Psoas muscle (tissue), 8 donors: ENCODE measurements around the gene GLI1. TPM values are rescaled to one million over a fixed set of nuclear protein-coding genes. Genes with fewer than 3 reads are reported as not detected.

Experiments used
- ATAC-seq, 4 donors: fragments of 200-7000 bp; cut with Tn5 transposase; one replicate each; pipeline ENCODE4 v1.9.1; 2020; ENCODE audit warnings: moderate library complexity in 3 of 4, mild to moderate bottlenecking in 2 of 4
- DNase-seq, 2 donors: peaks; one replicate each; pipeline ENCODE4 v3.0.0-alpha.2; 2020
- H3K27ac ChIP-seq: fragments of 200-600 bp; one replicate; pipeline ENCODE4 v1.8.0; 2022
- H3K27me3 ChIP-seq, 3 donors: fragments of 200-600 bp in 1 of 3; one replicate each; pipeline versions ENCODE4 v1.6.1 to v1.8.0; 2013 to 2022; ENCODE audit warnings: low read length in 2 of 3, mild to moderate bottlenecking in 2 of 3, moderate library complexity in 1 of 3; ENCODE audit not compliant: insufficient read depth in 3 of 3
- H3K36me3 ChIP-seq, 2 donors: fragments of 200-600 bp in 1 of 2; one replicate each; pipeline versions ENCODE4 v1.6.1 to v1.8.0; 2013 to 2022; ENCODE audit warnings: low read depth in 1 of 2, mild to moderate bottlenecking in 1 of 2, moderate library complexity in 1 of 2; ENCODE audit not compliant: insufficient read depth in 1 of 2
- H3K4me1 ChIP-seq: fragments of 200-600 bp; one replicate; pipeline ENCODE4 v1.8.0; 2022
- H3K4me3 ChIP-seq: fragments of 200-600 bp; one replicate; pipeline ENCODE4 v1.8.0; 2022; ENCODE audit warnings: mild to moderate bottlenecking
- H3K9me3 ChIP-seq: fragments of 200-600 bp; one replicate; pipeline ENCODE4 v1.8.0; 2022
- WGBS, 3 donors: extraction: QIAGEN DNeasy Blood & Tissue Kit; methylation state at CpG; one replicate each; pipeline versions ENCODE4 v1.1.6 to v1.1.7; 2013; 5-methylcytosine and 5-hydroxymethylcytosine counted together
- intact Hi-C, 2 donors: fragments of 100-400 bp; cut with DNase I; formaldehyde crosslinking; loops; one replicate each; pipeline versions ENCODE4 v1.11.0 to v1.14.2; 2022
- polyA plus RNA-seq, 3 donors: library from polyadenylated mRNA; stranded (reverse); fragments of 200-250 nt; gene quantifications; one replicate each; pipeline ENCODE4 v1.2.3, GENCODE V29; 2013
- total RNA-seq, 4 donors: library from RNA; stranded (reverse); fragmentation: NEBNext Ultra II Directional in 2 of 4; extraction: Animal tissue kit (Norgen Biotek cat#: 25700) in 2 of 4; gene quantifications; one replicate each; pipeline versions ENCODE4 v1.2.1 to v1.2.4, GENCODE V29; 2021 to 2023
- TF ChIP-seq, protein P1 (sequence below): fragments of 200-600 bp; IDR thresholded peaks from one replicate; pipeline ENCODE4 v1.8.0; 2022; ENCODE audit warnings: antibody characterized with exemption
- donor health status: healthy with polysubstance abuse.
- donor health status: DM: no; HTN: no; CAD: no; lungs with moderate emphysema.
- donor health status: Bipolar disorder and iron deficiency.
- donor health status: healthy.
- donor health status: DM: yes; HTN: yes; CAD: no.
- donor health status: DM: no; HTN: no; CAD: no.
- donor health status: DM: no; HTN: no; CAD: no.
- donor health status: DM: yes; HTN: yes; CAD: no.

Gene GLI1
- total and polyA plus RNA-seq, 7 donors, result 0.07 to 0.86 (median 0.29) TPM; not detected in 1

- 0% methylated on average over 6 to 9 of the region's 9 CpGs for WGBS, 3 donors
- DNase-seq, result no peak
- H3K9me3 ChIP-seq, result no peaks in the 10 kb centered on the region
- H3K4me3 ChIP-seq, result peak overlapping the region; percentile 77
- no peaks in the 10 kb centered on the region for H3K36me3 ChIP-seq
- peak in 1 of 4 donors; percentile 1 for ATAC-seq
- H3K4me1 ChIP-seq, result peaks cover 20% of the 10 kb centered on the region
- TF ChIP-seq, protein P1, sequence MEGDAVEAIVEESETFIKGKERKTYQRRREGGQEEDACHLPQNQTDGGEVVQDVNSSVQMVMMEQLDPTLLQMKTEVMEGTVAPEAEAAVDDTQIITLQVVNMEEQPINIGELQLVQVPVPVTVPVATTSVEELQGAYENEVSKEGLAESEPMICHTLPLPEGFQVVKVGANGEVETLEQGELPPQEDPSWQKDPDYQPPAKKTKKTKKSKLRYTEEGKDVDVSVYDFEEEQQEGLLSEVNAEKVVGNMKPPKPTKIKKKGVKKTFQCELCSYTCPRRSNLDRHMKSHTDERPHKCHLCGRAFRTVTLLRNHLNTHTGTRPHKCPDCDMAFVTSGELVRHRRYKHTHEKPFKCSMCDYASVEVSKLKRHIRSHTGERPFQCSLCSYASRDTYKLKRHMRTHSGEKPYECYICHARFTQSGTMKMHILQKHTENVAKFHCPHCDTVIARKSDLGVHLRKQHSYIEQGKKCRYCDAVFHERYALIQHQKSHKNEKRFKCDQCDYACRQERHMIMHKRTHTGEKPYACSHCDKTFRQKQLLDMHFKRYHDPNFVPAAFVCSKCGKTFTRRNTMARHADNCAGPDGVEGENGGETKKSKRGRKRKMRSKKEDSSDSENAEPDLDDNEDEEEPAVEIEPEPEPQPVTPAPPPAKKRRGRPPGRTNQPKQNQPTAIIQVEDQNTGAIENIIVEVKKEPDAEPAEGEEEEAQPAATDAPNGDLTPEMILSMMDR, result no peak
- intact Hi-C loops, result loop anchor here (5.0 to 10.0 kb wide), 3 partner anchors 160 to 247 kb away; partner anchors contain the start of gene NXPH4 (in 1 of the 2)
- peaks cover 0 to 8% (median 6%) of the 10 kb centered on the region in 3 donors for H3K27me3 ChIP-seq
- H3K27ac ChIP-seq, result peak overlapping the region; percentile 72
Measured at GRCh38 chr12:57461917-57462250, 2.3 kb downstream of the GLI1 start.

DNA sequence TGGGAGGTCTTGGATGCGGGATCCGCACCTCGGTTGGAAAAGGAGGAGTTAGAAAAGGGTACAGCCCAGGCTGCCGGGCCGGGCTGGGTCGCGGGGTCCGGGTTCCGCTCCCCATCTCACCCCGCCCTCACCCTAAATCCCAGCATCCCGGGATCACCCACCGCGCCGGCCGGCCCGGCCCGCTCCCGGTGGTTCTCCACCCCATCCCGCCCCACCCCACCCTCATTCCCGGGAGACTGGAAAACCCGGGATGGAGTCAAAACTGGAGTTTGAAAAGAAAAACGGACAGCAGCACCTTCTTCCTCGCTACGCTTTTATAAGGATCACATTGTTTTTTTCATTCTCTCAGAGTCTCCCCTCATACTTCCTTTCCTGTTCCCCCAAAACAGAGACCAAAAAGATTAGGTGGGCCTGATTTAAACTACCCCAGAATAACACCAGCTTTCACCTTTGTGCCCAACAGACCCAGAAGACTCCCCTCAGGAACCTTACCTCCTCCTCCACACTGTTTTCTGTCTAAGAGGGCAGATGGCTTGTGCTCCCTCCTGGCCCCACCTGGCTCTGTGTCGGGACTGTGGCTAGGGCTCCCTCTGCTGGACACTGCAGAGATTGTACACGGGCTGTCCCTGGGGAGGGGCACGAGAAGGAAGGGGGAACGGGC, 2.8 kb downstream of the GLI1 start:
- peak; percentile 81 to 86 (median 84) for ATAC-seq
- intact Hi-C loops, result loop anchor here (5.0 to 10.0 kb wide), 3 partner anchors 160 to 248 kb away; partner anchors contain the start of gene NXPH4 (in 1 of the 2)
- WGBS, 3 donors, result 0 to 1% (median 1%) methylated on average over 20 to 28 of the region's 28 CpGs
- DNase-seq, result peak; percentile 87 to 91
- Histone ChIP-seq H3K4me1 (peaks cover 20% of the 10 kb centered on the region), H3K36me3 (no peaks in the 10 kb centered on the region), H3K9me3 (no peaks in the 10 kb centered on the region), H3K27me3 (peaks cover 0 to 8% (median 6%) of the 10 kb centered on the region in 3 donors), H3K27ac (peak overlapping the region; percentile 72), H3K4me3 (peak overlapping the region; percentile 77)
- TF ChIP-seq, protein P1, result peak; percentile 85

- 32 to 35% (median 33%) methylated on average over 5 of the region's 5 CpGs for WGBS, 3 donors
- intact Hi-C loops, result loop anchor here (5.0 to 10.0 kb wide), 3 partner anchors 159 to 248 kb away; partner anchors contain the start of gene NXPH4 (in 1 of the 2)
- peaks cover 20% of the 10 kb centered on the region for H3K4me1 ChIP-seq
Measured at GRCh38 chr12:57462912-57463253, 3.3 kb downstream of the GLI1 start.

GRCh38 chr12:57464569-57464968, 5.0 kb downstream of the GLI1 start:
- no peak for ATAC-seq
- H3K36me3 ChIP-seq, result no peaks in the 10 kb centered on the region
- no peak for DNase-seq
- TF ChIP-seq, protein P1, result no peak
- peaks cover 0 to 8% (median 6%) of the 10 kb centered on the region in 3 donors for H3K27me3 ChIP-seq
- no peak overlapping the region for H3K4me3 ChIP-seq
- 92 to 95% (median 95%) methylated on average over 12 of the region's 12 CpGs for WGBS, 3 donors
- H3K27ac ChIP-seq, result no peak overlapping the region
- H3K9me3 ChIP-seq, result no peaks in the 10 kb centered on the region
- intact Hi-C loops, result loop anchor here (2.0 to 10.0 kb wide), 4 partner anchors 158 to 252 kb away; partner anchors contain the start of gene NXPH4 (in 1 of the 2)
- peaks cover 20% of the 10 kb centered on the region for H3K4me1 ChIP-seq

More at GRCh38 chr12:57462912-57463253, 3.3 kb downstream of the GLI1 start:
- H3K4me3 ChIP-seq, result peak overlapping the region; percentile 77
- no peak for DNase-seq
- H3K9me3 ChIP-seq, result no peaks in the 10 kb centered on the region
- H3K36me3 ChIP-seq, result no peaks in the 10 kb centered on the region
- ATAC-seq, result no peak
- TF ChIP-seq, protein P1, result no peak
- H3K27ac ChIP-seq, result peak overlapping the region; percentile 72
- peaks cover 0 to 8% (median 6%) of the 10 kb centered on the region in 3 donors for H3K27me3 ChIP-seq
